Stimulated activated CD4-positive, alpha-beta T cell treated with anti-CD3 and anti-CD28 coated beads, Interleukin-1b, Interleukin-23, amount 100 ng/mL, for 1 hour (primary cell): ENCODE data around the gene AXDND1.
"Not testable (repeated sequence)": the region's sequence is repeated elsewhere in the genome, so short reads cannot be mapped to it uniquely, and the experiment has no call there.

Source experiments
- DNase-seq, 2 donors: peaks; one replicate each; pipeline ENCODE4 v3.0.0-alpha.2; 2020; ENCODE audit warnings: low read depth in 2 of 2

The AXDND1 gene, protein sequence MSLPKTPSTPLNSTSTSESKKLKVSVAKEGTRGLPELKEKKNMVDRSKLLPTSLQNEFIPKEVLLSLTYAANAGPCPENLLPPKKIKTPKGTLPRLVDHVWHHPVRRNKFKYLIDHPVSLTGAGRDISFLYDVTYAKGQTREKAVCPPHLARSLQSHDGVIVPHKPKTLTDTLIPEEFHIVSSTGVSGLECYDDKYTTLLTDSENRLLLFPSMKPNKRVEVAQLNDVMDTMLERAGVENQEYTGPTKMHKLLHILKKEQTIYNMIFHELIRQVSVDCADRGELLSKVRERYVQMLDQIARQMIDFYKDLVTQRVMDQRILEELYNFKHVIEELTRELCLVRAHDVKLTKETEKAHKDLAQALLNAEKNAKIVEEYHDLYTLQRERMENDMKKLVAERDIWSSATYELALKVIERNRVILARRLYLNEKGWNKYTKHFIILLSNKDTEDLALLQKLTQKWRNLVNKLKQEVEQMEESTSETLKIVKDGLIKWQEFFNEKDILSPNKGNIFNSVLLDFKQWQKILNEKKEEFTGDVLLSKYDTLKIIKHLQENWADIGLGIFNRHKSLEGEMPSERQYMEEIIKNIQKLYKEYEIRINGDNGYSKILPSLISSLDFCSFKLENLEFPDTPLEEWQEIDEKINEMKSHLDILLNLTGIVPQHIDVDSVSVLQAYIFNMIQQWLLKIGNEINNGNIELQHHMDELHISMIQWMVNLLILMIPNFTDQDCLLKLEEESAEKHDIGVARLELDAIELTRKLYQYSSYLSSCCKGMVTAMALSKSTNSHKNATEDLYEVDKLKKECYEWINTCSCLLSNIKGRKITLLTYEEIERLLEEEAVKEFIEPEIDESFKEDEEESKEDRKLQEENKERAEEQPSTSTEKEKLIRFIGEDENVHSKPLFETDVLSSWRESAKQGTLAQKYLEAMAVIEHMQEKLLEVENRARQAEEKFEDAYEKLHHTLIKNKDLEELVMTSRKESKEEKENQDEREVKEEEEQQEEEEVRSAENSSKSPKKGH

DNA sequence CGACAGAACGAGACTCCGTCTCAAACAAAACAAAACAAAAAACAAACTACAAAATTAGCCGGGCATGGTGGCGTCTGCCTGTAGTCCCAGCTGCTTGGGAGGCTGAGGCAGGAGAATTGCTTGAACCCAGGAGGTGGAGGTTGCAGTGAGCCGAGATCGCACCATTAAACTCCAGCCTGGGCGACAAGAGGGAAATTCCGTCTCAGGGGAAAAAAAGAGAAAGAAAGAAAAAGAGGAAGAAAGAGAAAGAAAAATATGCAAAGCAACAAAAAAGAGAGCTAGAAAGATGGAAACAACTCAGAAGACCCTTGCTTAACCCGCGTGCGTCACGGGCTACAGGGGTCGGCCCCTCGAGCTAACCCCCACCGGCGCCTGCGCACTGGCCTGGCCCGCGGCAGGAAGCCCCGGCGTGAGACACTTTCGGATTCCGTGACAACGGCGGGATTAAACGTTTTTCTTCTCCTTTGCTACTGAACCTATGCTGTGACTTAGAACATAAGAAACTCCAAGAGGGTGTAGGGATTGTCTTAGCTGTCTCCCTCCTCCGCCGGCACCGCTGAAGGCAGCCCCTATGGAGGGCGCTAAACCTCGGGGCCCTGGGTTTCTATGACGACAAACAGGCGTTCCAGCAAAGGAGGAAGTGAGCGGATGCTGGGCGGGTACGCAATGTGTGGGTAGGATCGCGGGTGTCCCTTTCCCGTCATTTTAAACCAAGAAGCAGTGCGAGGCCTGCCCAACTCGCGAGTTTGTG lies at the start of gene AXDND1:
Gene AXDND1 (plus strand): TSS at position 630 of the 751 bp plus-strand sequence. CDS start 539 bp downstream, outside the sequence.
- peak; percentile 66 to 78 for DNase-seq

DNA sequence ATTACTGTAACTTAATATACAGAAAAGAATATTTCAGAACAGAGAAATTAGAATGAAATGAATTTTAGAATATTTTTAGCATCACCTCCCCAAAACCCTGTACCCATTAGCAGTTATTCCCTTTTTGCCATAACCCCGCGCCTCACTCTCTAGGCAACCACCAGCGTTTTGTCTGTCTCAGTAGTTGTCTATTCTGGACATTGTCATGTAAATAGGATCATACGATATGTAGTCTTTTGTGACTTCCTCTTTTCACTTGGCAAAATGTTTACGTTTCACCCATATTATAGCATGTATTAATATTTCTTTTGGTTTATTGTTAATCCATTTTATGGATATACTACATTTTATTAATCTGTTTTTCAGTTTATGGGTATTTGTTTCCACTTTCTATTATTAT lies 47.3 kb upstream of the AXDND1 start:
- no peak for DNase-seq

DNA sequence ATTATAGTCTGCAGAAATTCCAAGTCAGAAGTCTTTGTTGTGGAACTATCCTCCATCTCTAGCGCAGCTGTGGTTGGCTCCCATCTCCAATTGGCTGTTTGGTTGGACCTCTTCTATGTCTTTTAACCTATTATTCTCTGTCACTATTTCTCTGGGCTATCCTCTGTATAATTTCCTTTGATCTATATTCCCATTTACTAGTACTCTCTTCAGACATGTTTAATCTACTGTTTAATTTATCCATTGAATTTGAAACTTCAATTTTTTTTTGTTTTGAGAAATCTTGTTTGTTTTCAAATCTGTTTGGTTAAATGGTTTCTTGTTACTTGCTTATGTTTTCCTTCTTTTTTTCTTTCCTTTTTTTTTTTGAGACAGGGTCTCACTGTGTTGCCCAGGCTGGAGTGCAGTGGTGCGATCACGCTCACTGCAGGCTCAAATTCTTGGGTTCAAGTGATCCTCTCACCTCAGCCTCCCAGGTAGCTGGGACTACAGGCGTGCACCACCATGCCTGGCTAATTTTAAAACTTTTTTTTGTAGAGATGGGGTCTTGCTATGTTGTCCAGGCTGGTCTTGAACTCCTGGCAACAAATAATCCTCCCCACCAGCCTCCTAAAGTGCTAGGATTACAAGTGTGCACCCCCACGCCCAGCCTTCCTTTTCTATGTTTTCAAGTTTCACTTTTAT lies 44.1 kb upstream of the AXDND1 start:
- no peak for DNase-seq

DNA sequence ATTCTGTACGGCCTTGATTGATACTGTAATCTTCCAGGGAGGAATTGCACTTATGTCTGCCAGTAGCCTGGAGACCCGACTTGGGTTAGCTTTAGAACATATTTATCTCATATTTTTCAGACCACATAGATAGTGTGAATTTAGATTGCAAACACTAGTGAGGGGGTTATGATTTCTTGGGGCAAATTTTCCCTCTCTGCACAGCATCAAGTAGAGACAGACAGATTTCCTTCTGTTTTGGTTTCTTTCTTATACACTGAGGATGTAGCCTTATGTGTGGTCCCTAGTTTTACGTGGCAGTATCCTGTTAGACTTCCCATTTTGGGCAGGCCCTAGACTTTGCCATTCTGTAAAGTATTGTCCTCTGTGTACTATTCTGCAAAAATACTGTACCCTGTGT lies 43.2 kb upstream of the AXDND1 start:
- no peak for DNase-seq

DNA sequence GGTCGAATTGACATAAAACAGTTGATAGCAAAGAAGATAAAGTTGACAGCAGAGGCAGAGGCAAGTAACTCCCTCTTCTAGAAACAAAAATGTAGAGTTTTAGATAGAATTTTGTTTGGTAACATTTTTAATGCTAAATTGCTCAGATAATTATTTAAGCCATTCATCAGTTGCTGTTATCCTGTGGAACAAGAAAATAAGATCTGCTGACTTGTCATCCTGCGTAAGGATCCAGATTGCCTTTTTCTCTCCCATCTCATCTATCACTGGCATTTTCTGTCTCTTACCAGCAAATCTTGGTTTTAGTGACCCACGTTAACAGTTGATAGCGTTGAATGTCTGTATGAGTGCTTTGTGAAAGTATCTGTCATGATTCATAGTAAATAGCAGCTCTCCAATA lies 42.3 kb upstream of the AXDND1 start:
- DNase-seq: no peak

DNA sequence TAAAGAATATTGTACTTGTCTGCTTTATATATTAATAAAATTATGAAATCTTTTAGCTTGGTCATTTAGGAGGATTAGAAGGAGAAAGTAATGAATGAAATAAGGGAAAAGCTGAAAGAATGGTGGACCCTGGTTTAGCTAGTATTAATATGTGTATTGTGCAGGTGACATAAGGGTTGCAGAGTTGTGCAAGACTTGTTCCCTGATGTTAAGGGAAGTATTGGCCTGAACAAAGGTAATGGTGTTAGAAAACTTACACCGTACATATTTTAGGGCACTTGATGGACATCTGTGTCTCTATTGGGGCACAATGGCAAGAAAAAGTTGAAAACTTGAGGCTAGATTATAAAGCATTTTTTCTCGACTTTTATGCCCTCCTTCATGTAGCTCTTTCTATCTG lies 39.9 kb upstream of the AXDND1 start:
- no peak for DNase-seq

DNA sequence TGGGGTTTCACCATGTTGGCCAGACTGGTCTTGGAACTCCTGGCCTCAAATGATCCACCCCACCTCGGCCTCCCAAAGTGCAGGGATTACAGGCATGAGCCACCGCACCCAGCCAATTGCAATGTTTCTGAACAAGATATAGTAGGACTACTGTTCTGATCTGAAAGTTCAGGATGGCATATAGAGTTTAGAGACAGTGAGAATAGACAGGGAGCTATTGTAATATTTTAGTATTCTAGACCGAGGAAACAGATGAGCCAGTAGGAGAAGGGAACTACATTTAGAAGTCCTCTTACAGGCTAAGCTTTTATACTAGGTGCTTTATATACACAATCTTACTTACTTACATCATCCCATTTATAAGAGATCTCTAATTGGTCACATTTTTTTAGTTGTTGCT lies 39.0 kb upstream of the AXDND1 start:
- DNase-seq: no peak

DNA sequence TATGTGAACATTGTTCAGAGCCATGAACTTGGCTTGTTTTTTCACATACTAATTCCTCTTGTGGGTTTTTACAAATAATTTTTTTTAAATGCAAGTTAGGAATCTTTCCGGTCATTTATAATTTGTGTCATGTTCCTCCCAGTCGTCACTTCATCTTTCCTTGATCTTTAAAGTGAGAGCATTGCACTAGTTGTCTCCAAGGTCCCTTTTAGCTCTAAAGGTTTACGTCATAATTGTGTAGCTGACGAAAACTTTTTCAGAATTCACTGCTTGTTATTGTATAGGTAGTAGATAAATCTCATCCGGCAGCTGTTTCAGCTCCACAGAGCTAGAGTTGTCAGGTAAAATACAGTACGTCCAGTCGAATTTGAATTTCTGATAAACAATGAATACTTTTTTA lies 38.6 kb upstream of the AXDND1 start:
- DNase-seq: no peak

DNA sequence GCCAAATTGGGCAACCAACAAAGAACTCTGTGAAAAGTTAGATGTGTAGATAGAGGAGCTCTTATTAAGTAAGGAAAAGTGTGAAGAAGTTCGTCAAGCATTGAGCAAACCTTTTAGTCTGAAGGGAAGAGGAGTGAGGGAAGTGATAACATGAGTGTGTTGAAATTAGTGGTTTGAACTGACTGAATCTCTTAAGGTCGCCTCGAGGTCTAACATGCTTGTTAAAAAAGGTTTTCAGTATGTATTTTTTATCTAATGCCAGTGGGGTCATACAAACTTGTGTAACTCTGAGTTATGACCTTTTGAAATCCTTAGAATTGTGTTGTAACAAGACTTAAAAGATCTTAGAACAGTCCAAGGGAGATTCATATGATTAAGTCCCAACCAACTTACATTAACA lies 38.1 kb upstream of the AXDND1 start:
- no peak for DNase-seq

DNA sequence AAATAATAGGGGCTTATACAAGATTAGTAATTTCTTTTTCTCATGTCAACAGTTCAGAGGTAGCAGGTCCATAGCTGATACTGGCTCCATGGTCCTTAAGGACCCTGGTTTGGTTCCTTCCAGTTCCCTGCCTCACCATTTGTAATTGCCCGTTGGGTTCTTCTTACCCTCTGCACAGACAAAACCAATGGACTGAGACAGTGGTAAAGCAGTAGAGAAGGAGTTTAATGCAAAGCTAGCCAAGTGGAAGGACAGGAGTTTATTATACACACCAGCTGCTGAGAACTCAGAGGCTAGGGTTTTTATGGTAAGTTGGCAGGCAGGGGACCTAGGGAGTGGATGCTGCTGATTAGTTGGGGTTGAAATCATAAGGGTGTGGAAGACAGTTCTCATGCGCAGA lies 35.9 kb upstream of the AXDND1 start:
- no peak for DNase-seq

DNA sequence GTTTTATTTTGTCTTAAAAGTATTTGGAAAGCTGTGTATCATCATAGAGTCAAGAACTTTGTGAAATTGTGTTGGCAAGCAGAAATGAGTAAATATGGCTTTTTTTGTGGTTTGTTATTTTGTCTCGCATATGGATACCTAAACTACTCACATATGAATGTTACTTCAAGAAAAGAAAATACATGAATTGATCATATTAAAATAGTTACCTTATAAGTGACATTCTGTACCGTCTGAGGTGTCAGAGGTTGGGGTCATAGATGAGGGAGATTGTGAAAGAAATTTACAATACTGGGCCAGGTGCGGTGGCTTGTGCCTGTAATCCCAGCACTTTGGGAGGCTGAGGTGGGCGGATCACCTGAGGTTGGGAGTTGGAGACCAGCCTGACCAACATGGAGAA lies 31.3 kb upstream of the AXDND1 start:
- DNase-seq: no peak

DNA sequence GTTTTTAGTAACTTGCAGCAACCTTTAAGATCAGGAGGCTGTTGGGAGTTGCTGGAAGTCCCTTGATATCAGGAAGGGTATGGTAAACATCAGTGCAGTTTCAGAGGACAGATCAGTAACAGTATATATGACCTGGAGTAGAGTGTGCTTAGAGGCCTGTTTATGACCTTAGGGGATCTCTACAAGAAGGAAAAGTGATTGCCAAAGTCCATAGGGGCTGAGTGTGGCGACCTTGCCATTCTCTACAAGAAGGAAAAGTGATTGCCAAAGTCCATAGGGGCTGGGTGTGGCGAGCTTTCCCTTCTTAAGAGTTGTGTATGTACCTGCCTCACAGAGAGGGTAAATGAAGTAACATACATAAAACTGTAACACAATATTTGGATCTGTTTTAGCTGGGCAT lies 28.5 kb upstream of the AXDND1 start:
- DNase-seq: no peak

DNA sequence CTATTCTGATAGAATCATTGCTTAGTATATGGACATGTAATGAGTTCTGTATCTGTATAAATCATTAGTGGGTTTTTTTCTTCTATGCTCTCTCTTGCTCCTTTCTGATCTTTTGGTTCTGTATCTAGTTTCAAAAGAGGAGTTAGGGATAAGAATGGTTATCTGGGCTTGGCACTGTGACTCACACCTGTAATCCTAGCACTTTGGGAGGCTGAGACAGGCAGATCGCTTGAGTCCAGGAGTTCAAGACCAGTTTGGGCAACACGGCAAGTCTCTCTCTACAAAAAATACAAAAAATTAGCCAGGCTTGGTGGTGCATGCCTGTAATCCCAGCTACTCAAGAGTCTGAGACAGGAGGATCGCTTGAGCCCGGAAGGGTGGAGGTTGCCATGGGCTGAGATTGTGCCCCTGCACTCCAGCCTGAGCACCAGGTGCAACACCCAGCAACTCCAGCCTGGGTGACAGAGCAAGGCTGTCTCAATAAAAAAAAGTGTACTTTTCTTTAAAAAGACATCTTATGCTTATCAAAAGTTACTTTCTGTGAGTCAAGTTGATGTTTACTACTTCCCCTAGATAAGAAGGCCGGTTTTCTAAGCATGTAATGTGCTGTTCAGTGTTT lies 27.7 kb upstream of the AXDND1 start:
- DNase-seq: no peak

DNA sequence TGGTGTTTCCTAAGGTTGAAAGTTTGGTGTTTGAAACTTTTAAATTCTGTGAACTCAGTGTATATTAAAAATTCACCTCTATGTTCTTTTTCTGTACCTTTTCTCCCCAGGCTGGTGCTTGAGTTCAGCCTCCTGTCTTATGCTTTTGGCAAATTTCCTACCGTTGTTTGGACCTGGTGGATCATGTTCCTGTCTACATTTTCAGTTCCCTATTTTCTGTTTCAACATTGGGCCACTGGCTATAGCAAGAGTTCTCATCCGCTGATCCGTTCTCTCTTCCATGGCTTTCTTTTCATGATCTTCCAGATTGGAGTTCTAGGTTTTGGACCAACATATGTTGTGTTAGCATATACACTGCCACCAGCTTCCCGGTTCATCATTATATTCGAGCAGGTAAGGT lies 24.9 kb upstream of the AXDND1 start:
- no peak for DNase-seq

DNA sequence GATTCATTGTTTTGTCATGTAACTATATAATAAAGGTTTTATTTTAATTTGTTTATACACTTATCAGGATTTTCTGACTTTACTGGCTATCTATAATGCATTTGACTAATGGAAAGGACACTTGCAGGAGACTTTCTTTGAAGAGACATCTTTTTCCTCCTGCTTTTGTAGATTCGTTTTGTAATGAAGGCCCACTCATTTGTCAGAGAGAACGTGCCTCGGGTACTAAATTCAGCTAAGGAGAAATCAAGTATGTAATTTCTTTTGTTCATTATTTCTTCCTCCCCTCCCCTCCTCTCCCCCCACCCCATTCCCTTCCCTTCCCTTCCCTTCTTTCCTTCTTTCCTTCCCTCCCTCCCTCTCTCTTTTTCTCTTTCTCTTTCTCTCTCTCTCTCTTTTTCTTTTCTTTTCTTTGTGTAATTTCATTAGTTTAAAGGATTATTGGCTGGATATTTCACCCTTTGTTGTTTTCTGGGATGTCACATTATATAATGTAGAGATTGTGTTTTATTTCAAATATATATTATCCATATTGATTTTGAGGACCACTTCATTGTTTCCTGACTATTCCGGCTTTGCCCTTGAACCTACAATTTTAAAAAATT lies 23.7 kb upstream of the AXDND1 start:
- DNase-seq: no peak

DNA sequence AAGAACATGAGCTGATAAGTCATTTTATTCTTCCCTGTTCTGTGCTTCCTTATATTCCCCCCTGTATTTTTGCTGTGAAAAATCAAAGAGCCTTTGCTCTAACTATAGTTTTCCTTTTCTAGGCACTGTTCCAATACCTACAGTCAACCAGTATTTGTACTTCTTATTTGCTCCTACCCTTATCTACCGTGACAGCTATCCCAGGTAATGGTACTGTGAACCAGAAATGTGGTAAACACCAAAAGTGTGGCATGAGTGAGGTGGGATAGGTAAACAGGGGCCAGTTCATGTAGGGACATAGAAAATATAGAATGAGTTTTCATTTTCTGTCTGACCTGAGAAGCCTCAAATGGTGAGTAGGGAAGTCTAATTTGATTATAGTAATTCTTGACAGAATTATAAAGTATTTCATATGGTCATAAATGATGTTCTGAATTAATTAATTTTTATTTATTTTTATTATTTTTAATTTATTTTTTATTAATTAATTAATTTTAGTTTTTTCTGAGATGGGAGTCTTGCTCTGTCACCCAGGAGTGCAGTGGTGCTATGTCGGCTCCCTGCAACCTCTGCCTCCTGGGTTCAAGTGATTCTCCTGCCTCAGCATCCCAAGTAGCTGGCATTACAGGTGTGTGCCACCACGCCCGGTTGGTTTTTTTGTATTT lies 22.9 kb upstream of the AXDND1 start:
- DNase-seq: no peak

DNA sequence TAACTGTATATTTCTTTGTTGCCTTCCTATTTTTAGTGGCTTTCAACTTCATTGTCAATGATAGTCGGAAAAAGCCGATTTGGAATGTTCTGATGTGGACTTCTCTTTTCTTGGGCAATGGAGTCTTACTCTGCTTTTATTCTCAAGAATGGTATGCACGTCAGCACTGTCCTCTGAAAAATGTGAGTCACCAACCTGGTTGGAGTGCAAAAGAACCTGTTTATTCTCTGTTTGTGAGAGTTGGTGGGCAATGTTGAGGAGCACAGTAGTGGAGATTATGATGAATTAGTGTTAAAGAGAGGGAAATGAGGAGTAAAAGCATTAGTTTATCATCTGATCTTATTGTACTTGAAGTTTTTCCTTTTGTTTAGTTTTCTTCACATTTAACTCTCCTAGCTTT lies 14.5 kb upstream of the AXDND1 start:
- no peak for DNase-seq

DNA sequence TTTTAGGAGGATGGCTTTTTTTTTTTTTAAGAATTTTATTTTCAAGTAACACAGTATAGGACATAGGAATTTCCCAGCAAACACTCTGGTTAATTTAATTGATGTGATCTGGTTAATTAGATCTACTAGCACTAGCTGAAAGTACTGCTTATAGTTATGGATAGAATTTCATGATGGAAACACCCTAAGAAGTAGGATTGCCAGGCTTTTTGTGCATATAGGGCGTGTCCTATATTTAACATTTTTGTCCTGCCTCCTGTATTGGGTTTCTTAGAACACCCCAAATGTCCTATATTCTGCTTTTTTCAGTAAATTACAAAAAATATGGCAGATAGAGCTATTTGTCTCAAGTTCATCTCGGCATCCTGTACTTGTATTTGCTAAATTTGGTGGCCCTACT lies 13.5 kb upstream of the AXDND1 start:
- DNase-seq: no peak

DNA sequence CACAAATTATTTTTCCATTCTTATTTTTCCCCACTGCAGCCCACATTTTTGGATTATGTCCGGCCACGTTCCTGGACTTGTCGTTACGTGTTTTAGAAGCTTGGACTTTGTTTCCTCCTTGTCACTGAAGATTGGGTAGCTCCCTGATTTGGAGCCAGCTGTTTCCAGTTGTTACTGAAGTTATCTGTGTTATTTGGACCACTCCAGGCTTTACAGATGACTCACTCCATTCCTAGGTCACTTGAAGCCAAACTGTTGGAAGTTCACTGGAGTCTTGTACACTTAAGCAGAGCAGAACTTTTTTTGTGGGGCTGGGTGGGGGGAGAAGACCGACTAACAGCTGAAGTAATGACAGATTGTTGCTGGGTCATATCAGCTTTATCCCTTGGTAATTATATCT lies 12.2 kb upstream of the AXDND1 start:
- no peak for DNase-seq

DNA sequence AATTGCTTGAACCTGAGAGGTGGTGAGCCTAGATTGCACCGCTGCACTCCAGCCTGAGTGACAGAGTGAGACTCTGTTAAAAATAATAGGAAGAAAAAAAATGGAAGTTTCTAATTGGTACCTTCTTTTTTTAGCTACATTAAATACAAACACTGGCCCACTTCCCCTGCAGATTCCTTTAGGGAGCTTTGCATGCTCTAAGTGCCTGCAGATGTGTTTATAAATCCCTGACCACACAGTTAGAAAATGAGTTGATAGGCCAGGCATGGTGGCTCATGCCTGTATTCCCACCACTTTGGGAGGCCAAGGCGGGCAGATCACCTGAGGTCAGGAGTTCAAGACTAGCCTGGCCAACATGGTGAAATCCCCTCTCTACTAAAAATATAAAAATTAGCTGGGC lies 4.1 kb upstream of the AXDND1 start:
- DNase-seq: not testable (repeated sequence)
